ENCODE measurements around the gene CCDC3. TPM values are rescaled to one million over a fixed set of nuclear protein-coding genes. Genes with fewer than 3 reads are reported as not detected.

CCDC3 gene
- total RNA-seq, 1 donor from 2014 or later = 10.2 TPM

DNA sequence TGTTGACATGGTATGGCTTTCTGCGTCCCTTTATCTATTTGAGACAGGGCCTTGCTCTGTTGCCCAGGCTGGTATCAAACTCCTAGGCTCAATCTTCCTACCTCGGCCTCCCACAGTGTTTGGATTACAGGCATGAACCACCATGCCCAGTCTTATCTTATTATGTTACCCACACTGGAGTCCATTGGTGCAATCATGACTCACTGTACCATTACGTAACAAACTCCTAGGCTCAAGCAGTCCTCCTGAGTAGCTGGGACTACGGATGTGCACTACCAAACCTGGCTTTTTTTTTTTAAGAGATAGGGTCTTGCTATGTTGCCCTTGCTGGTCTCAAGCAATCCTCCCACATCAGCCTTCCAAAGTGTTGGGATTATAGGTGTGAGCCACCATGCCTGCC lies 66.7 kb downstream of the CCDC3 start:
- Histone ChIP-seq H3K4me3 (no peak overlapping the region), H3K27ac (no peak overlapping the region), H3K27me3 (no peaks in the 10 kb centered on the region), H3K9me3 (no peaks in the 10 kb centered on the region), H3K4me1 (no peaks in the 10 kb centered on the region), H3K36me3 (no peaks in the 10 kb centered on the region)
- peak; percentile 36 for ATAC-seq
- DNase-seq = no peak
- TF ChIP-seq, protein P1, sequence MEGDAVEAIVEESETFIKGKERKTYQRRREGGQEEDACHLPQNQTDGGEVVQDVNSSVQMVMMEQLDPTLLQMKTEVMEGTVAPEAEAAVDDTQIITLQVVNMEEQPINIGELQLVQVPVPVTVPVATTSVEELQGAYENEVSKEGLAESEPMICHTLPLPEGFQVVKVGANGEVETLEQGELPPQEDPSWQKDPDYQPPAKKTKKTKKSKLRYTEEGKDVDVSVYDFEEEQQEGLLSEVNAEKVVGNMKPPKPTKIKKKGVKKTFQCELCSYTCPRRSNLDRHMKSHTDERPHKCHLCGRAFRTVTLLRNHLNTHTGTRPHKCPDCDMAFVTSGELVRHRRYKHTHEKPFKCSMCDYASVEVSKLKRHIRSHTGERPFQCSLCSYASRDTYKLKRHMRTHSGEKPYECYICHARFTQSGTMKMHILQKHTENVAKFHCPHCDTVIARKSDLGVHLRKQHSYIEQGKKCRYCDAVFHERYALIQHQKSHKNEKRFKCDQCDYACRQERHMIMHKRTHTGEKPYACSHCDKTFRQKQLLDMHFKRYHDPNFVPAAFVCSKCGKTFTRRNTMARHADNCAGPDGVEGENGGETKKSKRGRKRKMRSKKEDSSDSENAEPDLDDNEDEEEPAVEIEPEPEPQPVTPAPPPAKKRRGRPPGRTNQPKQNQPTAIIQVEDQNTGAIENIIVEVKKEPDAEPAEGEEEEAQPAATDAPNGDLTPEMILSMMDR (IDR thresholded peaks at IDR 0.05) = no peak
- intact Hi-C loops (cut with DNase I) = no loop called here

DNA sequence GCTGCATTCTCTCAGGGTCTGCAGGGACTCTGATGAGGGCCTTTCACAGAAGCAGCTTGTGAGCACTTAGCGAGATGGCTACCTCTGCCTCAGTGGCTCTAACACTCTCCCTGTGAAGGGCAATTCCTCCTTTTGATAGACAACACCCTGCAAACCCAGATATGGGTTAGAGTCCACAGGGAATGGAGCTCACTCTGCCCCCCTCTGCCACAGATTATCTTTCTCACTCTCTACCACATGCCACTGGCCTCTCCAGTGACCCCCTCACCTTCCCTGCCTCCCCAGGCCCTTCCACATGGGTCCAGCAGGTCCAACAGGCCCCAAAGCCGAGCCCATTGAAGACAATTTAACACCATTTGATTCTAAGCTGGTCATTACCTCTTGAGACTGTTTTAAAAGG lies 72.1 kb downstream of the CCDC3 start:
- Histone ChIP-seq H3K9me3 (no peaks in the 10 kb centered on the region), H3K36me3 (no peaks in the 10 kb centered on the region), H3K4me3 (no peak overlapping the region), H3K27me3 (no peaks in the 10 kb centered on the region), H3K4me1 (no peaks in the 10 kb centered on the region), H3K27ac (no peak overlapping the region)
- DNase-seq = no peak
- intact Hi-C loops (cut with DNase I) = no loop called here
- ATAC-seq = no peak
- TF ChIP-seq, protein P1 (IDR thresholded peaks at IDR 0.05) = no peak

DNA sequence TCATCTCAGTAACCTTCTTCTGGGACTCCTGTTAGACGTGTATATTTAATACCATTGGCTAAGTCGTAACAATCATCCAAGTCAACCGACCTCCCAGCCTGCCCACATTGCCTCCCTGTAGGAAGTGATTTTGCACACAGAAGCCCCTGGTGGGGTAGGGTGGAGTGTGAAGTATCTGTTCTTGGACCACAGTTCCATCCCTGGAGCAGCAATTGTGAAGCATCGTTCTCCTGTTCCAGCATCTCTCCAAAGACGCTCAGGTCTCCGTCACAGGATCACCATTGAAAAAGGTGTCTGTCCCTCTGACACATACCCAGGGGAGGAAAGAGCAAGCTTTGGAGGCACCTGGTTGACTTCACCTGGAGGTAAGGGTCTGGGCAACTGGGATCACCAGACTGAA lies 72.9 kb downstream of the CCDC3 start:
- ATAC-seq (no peak), DNase-seq (no peak)
- TF ChIP-seq, protein P1 (IDR thresholded peaks at IDR 0.05) = no peak
- intact Hi-C loops (cut with DNase I) = no loop called here
- no peaks in the 10 kb centered on the region for H3K27me3 ChIP-seq
- H3K27ac ChIP-seq = no peak overlapping the region
- no peaks in the 10 kb centered on the region for H3K9me3 ChIP-seq
- H3K4me3 ChIP-seq = no peak overlapping the region
- H3K4me1 ChIP-seq = no peaks in the 10 kb centered on the region
- H3K36me3 ChIP-seq = no peaks in the 10 kb centered on the region

DNA sequence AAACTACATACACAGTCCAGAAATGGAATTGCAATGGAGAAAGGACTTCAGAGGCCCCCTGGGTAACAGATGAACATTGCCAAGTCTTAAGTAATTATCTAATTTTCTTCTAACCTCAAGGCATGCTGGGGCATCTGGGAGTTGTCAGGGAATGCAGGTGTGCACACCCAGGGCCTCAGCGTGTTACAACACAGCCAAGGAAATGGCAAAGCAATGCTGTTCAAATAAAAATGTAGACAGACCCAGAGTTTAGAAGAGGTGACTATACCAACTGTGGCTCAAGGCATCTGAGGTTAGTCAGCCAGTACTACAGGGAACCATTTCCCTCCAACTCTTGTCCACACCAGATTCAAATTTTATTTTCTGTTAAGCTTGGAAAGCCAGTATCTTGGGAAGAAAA lies 73.6 kb downstream of the CCDC3 start:
- H3K36me3 ChIP-seq = no peaks in the 10 kb centered on the region
- no peaks in the 10 kb centered on the region for H3K9me3 ChIP-seq
- no peaks in the 10 kb centered on the region for H3K27me3 ChIP-seq
- H3K27ac ChIP-seq = no peak overlapping the region
- no peak overlapping the region for H3K4me3 ChIP-seq
- no peaks in the 10 kb centered on the region for H3K4me1 ChIP-seq
- TF ChIP-seq, protein P1 (IDR thresholded peaks at IDR 0.05) = no peak
- ATAC-seq (no peak), DNase-seq (no peak)
- intact Hi-C loops (cut with DNase I) = no loop called here

DNA sequence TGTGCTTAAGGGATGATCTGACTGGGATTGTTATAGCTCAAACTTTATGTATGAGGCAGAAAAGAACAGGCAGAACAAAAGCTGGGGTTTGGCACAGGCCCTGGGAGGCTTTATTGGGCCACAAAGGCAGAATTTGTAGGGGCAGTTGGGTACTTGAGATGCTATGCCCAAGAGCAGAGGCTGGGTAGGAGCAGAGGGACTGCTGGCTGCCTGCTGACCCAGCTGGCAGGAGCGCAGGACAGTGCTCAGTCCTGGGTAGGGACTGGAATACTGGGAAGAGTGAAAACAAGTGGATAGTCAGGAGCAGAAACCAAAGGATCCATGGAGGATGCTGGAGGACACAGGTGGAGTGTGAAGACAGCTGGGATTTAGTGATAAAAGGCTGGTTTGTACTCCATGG lies 75.7 kb downstream of the CCDC3 start:
- no peaks in the 10 kb centered on the region for H3K9me3 ChIP-seq

More for the DNA sequence above, 75.7 kb downstream of the CCDC3 start:
- no peaks in the 10 kb centered on the region for H3K27me3 ChIP-seq
- H3K36me3 ChIP-seq = no peaks in the 10 kb centered on the region
- H3K4me1 ChIP-seq = no peaks in the 10 kb centered on the region
- no peak overlapping the region for H3K27ac ChIP-seq
- intact Hi-C loops (cut with DNase I) = no loop called here
- no peak overlapping the region for H3K4me3 ChIP-seq
- ATAC-seq = no peak
- no peak for DNase-seq
- TF ChIP-seq, protein P1 (IDR thresholded peaks at IDR 0.05) = no peak

Data from upper lobe of right lung (tissue), 1 donor.